Measurements from ENCODE around the gene KDM4B.

KDM4B gene

DNA sequence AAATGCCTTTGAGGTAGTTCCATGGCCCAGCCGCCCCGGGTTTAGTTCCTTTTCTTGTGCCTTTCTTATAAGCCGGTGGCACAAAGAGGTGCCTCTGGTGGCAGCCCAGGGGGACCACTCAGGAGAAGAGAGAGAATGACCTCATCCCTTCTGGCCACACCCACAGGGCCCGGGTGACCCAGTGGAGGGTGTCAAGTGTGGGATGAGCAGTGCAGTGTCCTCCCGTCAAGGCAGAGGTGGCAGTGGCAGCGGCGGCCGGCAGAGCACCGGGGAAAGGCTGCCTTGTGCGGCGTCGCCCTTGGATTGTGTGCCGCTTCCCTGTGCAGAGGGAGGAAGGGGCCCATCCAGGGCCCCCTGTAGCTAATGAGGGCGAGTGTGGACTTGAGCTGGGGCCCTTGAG lies 47.9 kb downstream of the KDM4B start:
- no peak for DNase-seq

DNA sequence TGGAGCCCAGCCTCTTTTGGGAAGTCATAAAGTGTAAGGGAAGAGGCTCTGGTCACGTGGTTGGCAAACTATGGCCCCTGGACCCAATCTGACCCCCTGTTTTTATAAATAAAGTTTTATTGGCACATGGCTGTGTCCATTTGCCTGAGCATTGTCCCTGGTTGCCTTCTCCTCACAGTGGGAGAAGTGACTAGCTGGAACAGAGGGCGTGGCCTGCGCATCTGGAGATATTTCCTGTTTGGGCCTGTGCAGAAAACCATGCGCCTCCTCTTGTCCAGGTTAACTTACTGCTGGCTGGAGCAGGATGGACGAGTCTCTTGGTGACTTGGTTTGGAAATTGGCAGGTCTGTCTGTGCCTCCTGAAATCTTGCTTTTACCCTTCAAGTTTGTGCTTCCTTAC lies 48.3 kb downstream of the KDM4B start:
- peak; percentile 13 for DNase-seq

DNA sequence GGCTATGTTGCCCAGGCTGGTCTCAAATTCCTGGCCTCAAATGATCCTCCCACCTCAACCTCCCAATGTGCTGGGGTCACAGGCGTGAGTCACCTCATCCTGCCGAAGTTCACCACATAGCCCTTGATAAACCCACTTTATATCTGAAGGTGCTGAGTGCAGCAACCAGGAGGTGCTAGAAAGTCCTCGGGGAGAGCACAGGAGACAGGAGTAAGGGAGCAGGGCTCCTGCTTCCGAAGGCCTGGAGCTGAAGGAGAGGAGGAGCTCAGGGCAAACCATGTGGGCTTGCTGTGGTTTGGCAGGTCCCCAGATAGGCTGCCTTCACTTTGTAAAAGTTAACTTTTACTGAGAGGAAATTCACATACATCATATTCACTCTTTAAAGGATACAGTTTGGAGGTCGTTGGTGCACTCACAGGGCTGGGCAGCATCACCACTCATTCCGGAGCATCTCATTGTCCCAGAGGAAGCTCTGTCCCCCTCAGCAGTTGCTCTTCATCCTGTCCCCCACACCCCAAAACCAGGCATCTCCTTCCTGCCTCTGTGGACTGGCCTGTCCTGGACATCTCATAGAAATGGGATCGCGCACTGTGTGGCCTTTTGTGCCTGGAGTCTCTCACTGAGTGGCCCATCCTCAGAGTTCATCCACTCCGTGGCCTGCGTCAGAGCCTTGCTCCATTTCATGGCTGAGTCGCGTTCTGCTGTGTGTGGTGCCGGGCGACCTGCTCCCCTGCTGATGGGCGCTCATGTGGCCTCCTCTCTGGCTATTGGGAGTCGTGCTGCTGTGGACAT lies 49.5 kb downstream of the KDM4B start:
- DNase-seq: no peak

DNA sequence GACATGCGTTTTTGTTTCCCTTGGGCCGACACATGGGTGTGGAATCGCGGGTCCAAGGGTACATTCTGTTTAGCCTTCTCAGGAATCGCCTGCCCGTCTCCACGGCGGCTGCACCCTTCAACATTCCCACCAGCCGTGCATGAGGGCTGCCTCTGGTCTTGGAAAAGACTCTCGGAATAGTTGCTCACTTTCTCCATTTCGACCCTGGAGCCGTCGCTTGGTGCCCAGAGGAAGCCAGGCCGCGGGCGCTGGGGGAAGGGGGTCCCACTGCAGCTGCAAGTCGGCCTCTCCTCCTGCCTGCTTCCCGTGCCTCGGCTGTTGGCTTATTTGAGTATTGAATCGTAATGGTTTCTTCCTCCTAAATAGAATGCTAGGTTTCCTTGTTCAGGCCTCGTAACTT lies 51.5 kb downstream of the KDM4B start:
- DNase-seq: no peak

DNA sequence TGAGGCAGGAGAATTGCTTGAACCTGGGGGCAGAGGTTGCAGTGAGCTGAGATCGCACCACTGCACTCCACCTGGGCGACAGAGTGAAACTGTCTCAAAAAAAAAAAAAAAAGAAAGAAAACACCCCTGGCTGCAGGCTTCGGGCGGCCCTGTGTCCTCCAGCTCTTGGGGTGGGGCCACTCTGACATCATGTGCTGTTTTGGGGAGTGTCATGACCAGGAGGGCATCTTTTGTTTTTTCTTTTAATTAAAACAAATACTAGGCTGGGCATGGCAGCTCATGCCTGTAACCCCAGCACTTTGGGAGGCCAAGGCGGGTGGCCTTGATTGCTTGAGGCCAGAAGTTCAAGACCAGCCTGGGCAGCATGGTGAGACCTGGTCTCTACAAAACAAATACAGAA lies 52.1 kb downstream of the KDM4B start:
- no peak for DNase-seq

DNA sequence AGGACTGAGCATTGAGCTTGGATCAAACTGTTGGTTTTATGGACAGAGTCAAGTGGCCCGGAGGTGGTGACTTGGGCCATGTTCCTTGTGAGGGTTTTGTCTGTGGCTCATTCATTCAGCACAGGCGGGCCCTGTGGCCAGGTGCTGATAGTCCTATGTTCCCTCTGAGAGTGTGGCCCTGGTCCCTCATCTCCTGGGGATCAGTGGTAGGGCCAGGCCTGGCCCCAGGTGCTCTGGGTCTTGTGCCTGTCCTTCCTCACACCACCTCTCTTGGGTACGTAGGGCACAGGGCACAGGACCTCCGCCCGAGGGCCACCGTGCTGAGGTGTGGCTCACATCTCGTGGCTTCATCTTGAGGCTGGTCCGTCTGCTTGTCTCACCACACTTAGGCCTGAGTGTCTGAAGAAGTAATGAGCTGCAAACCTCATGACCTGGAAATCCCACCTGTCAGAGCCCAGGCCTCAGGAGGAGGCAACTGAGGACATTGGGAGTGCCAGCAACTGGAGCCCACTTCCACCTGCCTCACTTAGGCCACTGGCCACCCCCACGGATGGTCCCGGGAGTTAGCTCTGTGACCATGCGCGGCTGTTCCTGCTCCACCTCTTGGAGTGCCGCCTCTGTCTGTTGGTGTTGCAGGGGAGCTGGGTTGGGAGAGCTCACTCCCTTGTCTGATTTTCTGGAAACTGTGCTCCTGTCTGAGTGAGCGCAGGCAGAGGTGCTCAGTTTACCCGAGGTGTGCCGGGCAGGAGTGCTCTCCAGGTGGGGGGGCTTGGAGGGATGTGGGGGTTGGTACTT lies 53.4 kb downstream of the KDM4B start:
- DNase-seq: no peak

DNA sequence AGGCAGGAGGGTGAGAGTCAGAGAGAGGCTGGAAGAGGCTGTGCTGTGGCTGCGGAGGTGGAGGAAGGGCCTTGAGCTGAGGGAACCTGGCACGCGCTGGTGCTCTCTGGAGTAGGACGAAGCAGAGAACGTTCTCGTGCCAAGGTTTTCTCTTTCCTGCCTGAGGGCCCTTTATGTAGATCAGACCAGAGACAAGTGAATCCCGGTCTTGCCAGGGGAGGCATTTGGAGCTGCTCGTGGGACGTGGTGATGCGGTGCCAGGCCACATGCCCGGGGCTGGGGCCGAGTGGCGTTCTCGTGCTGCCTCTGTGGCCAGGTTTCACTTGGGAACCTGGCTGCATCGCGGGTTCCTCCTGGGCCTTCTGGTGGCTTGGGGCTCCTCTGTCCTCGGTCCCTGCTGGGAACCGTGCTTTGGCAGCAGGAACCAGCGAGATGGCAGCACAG lies 54.2 kb downstream of the KDM4B start:
- no peak for DNase-seq

DNA sequence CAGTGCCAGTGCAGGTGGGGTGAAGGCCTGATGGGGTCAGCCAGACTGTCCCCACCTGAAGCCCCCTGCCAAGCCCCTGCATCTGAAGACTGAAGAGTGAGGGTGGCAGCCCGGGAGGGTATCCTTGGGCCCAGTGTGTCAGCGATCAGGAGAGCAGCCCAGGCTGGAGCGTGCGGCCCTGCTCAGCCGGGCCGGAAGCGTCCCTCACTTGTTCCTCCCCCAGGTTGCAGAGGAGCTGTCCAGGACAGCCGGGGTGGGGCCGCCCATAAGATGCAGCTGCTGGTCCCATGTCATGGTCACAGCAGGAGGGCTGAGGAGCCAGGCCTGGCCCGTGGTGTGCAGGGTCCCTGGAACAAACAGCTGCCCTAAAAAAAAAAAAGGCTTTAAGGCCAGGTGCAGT lies 55.4 kb downstream of the KDM4B start:
- DNase-seq: no peak

DNA sequence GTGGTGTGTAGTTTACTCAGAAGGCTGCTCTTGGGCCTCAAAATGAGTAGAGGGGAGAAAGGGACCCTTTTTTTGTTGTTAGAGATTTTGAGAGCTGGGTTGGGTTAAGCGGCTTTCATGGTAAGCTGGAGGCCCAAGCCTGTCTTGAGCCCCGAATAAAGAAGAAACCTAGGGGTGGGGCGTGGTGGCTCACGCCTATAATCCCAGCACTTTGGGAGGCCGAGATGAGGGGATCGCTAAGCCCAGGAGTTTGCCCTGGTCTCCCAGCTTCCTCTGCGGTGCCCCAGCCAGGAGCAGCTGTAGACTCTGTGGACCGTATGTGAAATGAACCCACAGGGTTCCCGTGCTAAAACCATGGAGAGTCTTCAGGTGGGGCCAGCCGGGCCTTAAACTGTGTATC lies 56.1 kb downstream of the KDM4B start:
- no peak for DNase-seq

DNA sequence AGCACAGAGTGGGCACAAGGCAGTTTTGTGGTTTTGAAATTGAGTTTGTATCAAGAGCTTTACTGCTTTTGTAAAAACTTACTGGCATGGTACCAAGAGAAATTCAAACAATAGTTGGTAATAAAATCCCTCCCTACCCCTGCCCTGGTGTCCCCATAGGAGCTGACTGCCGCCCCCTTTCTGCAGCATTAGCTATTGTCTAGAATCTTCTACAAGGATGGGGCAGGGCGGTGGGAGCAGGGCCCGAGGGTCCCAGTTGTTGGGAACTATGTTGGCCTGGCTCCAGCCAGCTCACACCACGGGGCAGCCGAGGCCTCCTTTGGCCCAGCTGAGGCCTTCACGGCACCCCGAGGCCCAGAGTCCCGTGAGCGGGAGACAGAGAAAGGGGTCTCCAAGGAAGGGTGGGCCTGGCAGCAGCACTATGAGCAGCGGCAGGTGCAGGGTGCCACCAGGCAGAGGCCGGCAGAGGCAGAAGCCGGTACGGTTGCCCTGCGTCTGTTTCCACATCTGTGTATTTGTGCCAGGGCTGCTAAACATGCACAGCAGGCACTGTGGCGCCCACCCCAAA lies 57.9 kb downstream of the KDM4B start:
- no peak for DNase-seq

DNA sequence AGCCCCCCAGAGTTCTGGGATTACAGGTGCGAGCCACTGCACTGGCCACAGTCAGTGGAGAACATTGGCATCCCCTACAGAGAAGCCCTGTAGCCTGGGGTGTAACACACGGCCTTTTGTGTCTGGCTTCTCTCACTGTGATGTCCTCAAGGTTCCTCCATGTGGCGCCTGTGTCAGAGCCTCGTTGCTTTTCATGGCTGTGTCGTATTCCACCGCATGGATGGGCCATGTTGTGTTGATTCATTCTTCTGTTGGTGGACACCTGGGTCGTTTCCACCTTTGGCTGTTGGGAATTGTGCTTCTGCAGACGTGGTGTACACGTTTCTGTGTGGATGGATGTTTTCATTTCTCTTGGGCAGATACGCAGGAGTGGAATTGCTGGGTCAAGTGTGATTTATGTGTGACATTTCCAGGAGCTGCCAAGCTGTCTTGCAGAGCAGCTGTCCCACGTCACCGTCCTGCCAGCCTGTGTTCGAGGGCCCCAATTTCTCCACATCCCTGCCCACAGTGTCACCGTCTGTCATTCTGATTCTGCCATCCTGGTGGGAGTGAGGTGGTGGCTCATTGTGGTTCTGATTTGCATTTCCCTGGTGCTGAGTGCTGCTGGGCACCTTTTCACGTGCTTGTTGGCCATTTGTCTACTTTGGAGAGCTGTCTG lies 59.4 kb downstream of the KDM4B start:
- no peak for DNase-seq

DNA sequence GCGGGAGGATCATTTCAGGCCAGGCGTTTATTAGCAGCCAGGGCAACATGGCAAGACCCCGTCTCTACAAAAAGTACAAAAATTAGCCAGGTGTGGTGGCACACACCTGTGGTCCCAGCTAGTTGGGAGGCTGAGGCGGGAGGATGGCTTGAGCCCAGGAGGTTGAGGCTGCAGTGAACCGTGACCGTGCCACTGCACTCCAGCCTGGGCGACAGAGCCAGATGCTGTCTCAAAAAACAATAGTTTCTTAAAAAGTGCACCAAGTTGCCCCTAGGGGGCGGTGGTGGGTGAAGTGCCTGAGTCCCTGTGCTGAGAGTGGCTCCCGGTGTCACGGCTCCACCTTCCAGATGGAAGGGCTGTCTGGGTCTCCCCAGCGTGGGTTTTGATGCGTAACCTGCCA lies 60.7 kb downstream of the KDM4B start:
- DNase-seq: peak; percentile 41

DNA sequence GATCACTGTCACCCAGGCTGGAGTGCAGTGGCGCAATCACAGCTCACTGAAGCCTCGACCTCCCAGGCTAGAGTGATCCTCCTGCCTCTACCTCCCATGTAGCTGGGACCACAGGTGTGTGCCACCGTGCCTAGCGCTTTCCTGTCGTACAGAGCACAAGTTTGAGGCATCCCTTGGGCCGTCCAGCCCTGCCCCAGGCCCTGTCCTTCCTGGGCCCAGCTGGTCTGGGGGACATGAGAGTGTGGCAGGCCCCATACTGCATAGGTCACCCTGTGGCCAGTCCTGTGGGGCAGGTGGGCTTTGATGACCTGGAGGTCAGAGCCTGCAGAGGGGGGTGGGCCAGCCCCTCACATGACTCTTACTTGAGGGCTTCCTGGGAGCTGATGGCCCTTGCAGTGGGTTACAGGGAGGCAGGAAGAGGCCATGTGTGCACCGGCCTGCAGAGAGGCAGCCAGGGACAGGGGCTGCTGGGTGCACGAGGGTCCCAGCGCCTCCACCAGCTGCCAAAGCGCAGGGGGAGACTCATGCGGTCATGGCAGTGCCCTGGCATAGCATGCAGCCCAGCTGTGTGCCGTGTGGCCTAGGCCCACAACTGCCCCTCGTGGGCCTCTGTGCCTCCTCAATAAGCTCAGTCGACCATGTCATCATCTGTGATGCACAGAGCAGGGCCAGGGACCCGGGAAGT lies 61.4 kb downstream of the KDM4B start:
- DNase-seq: no peak

DNA sequence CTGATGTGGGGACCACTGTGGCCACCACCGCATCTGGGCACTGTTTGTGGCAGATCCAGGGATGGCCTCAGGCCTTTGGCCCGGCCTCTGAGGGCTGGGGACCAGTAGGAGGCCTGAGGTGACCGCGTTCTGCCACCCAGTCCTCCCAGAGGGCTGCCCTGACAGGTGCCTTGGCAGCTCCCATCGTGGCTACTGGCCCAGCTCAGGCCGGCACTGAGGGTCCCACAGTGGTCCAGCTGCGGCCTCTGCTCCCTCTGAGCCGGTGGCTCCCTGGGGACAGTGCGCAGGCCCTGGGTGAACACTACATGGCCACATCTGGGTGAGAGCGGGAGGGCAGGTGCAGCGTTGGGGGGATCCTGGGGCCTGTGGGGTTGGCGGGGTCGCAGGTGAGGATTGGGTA lies 61.9 kb downstream of the KDM4B start:
- DNase-seq: no peak

DNA sequence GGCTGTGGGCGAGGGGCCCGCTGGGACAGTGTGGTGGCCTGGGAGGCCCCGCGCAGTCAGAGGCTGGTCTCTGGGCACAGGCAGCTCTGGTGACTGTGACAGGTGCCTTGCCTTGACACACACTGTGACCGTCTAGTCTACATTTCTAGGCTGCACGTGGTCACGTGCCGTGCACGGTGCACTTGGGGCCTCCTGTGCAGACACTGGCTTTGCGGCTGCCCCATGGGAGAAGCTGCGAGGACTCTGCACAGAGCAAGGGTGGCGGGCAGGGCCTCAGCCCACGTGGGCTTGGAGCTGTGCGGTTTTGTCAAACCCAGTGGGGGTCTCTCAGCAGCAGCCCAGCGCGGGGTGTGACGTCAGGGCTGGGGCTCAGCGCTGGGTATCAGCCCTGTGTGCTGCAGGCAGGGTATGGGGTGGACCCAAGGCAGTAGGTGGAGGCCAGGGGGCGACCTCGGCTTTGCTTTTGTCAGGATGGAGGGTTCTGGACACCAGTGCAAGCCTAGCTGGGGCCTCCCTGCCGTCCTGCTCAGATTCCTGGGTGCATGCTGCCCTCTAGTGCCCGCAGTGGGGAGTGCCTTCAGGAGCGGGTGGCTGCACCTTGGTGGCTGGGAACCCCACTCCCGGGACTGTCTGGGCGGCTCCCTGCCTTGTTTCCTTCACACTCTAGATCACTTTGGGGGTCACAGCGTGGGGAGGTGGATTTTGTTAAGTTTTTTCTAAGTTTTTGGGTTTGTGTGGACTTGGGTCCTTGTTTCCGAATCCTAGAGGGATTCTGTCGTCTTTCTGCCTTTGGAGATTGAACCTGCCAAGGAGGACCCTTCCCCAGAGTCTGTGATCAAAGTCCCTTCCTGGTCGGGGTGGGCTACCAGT lies 62.6 kb downstream of the KDM4B start:
- peak; percentile 61 for DNase-seq

DNA sequence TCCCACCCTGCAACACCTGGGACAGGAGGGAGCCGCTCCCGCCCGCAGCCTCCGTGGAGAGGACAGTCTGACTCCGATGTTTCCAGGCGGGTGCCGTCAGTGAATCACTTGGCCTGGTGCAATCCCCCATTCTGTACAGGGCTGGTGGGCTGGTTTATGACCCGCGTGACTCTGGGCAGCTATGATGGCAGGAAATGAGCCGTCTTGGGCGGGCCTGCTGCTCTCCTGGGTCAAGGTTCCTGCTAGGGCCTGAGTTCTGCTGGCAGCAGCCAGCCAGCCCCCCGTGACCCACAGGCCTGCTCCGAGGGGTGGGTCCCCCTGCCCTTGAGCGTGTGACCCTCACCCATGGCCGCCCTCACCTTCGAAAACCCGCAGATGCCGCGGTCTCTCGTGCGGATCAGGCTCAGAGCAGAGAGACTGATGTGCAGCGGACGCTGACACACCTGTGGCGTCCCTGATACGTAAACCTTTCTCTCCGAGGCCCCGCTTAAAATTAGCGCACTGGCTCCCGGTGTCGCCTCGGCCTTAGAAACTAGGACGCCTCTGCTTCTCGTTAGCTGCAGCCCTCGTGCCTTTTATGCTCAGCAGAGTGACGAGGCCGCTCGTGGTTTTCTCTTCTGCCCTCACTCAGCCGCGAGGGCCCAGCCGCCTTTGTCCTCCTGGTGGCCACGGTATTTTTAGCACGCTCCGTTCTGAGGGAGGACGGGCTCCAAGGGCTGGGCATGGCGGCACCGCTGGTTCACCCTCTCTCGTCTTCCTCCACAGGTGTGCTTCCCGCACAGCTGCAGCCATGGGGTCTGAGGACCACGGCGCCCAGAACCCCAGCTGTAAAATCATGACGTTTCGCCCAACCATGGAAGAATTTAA lies 63.4 kb downstream of the KDM4B start:
- DNase-seq: no peak

DNA sequence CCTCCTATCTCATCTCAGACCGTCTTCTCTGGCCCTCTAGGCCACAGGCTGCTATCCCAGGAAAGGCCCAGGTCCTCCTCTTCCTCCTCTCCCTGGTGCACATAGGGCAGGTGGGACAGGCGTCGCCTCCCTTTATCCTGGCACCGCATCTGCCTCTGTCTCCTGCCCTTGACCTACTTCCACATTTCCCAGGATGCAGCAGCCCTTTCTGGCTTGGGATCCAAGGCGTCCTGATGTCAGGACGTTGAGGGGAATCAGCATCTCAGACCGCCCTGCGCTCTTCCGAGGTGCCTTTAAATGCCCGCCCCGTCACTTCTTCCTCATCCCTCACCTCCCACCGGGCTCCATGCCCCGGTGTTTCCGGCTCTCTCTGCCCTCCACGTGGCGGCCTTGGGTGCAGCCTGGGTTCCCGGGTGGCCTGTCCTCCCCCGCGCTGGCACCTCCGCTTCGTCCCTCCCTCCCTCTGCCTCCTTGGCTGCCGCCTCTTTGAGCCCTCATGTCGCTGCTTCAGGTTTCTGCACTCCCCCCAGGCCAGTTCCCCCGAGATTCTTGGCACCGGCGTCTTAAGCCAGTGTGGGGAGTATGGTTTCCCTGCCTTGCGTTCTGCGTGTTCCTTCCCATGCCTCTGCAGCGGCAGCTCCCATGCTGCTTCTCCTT lies 66.3 kb downstream of the KDM4B start:
- no peak for DNase-seq

DNA sequence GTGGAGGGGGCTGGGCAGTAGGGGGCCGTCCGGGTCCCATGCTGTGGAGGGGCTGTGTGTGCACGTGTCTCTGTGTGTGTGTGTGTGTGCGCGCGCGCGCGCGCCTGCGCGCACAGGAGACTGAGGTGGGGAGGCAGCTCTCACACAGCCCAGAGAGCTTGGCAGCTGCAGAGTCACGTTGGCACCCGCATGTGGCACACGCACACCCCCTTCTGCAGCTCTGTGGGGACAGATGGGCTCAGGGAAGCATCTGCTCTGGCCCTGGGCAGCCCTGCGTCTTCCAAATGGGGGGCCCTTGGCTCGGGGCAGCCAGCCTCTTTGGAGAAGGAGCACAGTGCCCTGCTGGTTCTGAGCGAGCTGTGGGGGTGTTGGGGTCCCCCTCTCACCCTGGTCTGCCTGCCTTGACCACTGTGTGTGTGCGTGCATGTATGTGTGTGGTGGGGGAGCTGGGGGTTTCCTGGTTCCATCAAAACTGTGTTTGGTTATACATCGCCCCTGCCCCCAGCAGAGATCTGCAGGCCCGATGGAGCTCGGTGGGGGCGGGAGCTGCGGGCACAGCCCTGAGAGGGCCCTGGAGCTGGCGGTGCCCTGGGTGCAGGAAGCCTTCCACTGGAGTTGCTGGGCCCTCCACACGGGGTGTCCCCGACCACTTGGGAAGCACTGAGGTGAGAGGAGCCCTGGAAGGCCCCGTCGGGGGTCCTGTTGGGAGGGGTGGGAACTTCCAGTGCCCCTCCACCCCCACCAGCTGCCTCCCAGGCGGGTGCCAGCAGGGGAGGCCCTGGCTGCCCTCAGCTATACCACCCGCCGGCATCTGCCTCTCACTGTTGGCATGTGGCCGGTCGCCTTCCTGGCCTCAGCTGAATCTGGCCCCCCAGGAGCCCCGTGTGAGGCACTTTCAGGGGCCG lies 67.1 kb downstream of the KDM4B start:
- DNase-seq: no peak
